Frontal cortex (tissue), 4 donors: ENCODE data around the gene SLIT3. TPM values are rescaled to one million over a fixed set of nuclear protein-coding genes. Genes with fewer than 3 reads are reported as not detected.

Experiments
- DNase-seq, 2 donors: peaks; one replicate each; pipeline ENCODE4 v3.0.0; 2012; ENCODE audit warnings: low spot score in 2 of 2
- FAIRE-seq: peaks from 2 replicates; lab custom pipeline; 2012; peaks lifted over from hg19 to GRCh38; lab: Jason Lieb, UNC
- total RNA-seq: library from RNA; depleted of rRNA; stranded (reverse); fragments of >200 nt; gene quantifications from one replicate; pipeline ENCODE4 v1.2.3, GENCODE V29; 2014
- donor health status: control.
- donor health status: control.
- donor health status: control.

The SLIT3 gene
- total RNA-seq, 1 donor from 2014 or later = 2.0 TPM

- FAIRE-seq (no peak), DNase-seq (no peak)
Observed at GRCh38 chr5:168925160-168925559, 375.8 kb downstream of the SLIT3 start.

- FAIRE-seq (no peak), DNase-seq (no peak)
Observed at GRCh38 chr5:168921147-168921866, 379.6 kb downstream of the SLIT3 start.

- DNase-seq (no peak), FAIRE-seq (no peak)
Observed at GRCh38 chr5:168920019-168920810, 380.7 kb downstream of the SLIT3 start.

- FAIRE-seq = no peak
- no peak for DNase-seq
Observed at GRCh38 chr5:168917947-168918600, 382.9 kb downstream of the SLIT3 start.

GRCh38 chr5:168916852-168917251, 384.1 kb downstream of the SLIT3 start:
- FAIRE-seq = no peak
- DNase-seq = no peak

GRCh38 chr5:168916266-168916665, 384.7 kb downstream of the SLIT3 start:
- DNase-seq (no peak), FAIRE-seq (no peak)

GRCh38 chr5:168914491-168914890, 386.4 kb downstream of the SLIT3 start:
- no peak for FAIRE-seq
- no peak for DNase-seq

GRCh38 chr5:168910874-168911273, 390.1 kb downstream of the SLIT3 start:
- FAIRE-seq = no peak

GRCh38 chr5:168908207-168908606, 392.7 kb downstream of the SLIT3 start:
- no peak for FAIRE-seq

More at GRCh38 chr5:168910874-168911273, 390.1 kb downstream of the SLIT3 start:
- DNase-seq = no peak

GRCh38 chr5:168903061-168903460, 397.9 kb downstream of the SLIT3 start:
- FAIRE-seq (no peak), DNase-seq (no peak)

More at GRCh38 chr5:168908207-168908606, 392.7 kb downstream of the SLIT3 start:
- no peak for DNase-seq

- DNase-seq (no peak), FAIRE-seq (no peak)
Observed at GRCh38 chr5:168899673-168900072, 401.3 kb downstream of the SLIT3 start.

GRCh38 chr5:168899264-168899663, 401.7 kb downstream of the SLIT3 start:
- DNase-seq (no peak), FAIRE-seq (no peak)

GRCh38 chr5:168898247-168898911, 402.6 kb downstream of the SLIT3 start:
- FAIRE-seq (no peak), DNase-seq (no peak)

- DNase-seq (no peak), FAIRE-seq (no peak)
Observed at GRCh38 chr5:168897387-168898122, 403.4 kb downstream of the SLIT3 start.

- no peak for FAIRE-seq
- no peak for DNase-seq
Observed at GRCh38 chr5:168895295-168896071, 405.5 kb downstream of the SLIT3 start.

- DNase-seq (no peak), FAIRE-seq (no peak)
Observed at GRCh38 chr5:168893283-168893682, 407.7 kb downstream of the SLIT3 start.

- DNase-seq (no peak), FAIRE-seq (no peak)
Observed at GRCh38 chr5:168892618-168893186, 408.2 kb downstream of the SLIT3 start.
